ENCODE data around the gene STK11IP. TPM values are rescaled to one million over a fixed set of nuclear protein-coding genes. Genes with fewer than 3 reads are reported as not detected.
A peak's percentile ranks its signal among the peaks of the same experiment; 100 is the strongest.

The STK11IP gene
- total and polyA plus RNA-seq, 2 of the 13 experiments (the other 11 are each of a cell fraction or from before 2014, with no cell fraction given) = 12.8 to 24.0 TPM

DNA sequence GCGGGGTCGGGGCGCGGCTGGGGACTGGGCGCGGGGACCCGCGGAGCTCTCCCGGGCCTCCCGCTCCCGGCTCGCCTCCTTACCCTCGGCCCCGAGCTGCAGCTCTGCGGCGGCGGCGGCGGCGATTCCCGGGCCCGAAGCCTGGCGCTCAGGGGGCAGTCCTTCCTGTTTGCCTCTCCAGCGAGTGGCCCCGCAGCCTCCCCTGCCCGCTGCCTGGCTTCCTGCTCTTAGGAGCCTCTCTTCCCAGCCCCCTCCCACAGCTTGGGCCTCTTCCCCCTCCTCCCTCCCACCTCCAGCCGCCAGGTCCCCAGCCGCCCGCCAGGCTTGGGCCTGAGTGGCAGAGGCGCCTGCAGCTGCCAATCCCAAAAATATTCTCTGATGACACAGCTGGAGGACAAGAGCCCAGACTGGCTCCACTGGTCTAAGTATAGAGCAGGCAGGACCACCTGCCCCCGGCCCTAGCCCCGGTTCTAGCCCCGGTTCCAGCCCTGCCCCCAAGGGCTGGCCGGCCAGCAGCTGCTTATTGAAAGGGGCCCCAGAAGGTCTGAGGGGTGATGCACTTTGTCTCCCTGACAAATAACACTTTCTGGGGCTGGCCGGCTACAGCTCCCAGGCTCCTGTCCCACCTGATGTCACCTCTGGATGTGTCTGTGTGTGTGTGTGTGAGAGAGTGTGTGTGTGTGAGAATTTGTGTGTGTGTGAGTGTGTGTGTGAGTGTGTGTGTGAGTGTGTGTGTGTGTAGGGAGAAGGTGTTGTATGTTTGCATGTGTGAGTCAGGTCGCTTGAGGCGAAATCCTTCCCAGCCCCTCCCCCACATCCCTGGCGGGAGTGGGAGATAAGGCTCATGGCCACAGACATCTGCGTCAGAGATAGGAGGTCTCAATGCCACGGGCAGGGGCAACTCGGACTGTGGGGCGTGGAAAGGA, 26.1 kb upstream of the STK11IP start, which contains the start of gene OBSL1 (continued):
- TF ChIP-seq REST (IDR thresholded peaks at IDR 0.05; ENCODE audit: borderline replicate concordance in 1 of 2, low read depth in 1 of 2, low read length in 2 of 2) = peak in 1 of 2 experiments; percentile 52; a peak in 1 of 4 replicates
- no peak; the same call in 1 of the 2 replicates for TF ChIP-seq ZNF879 (CRISPR knock-in tag; IDR thresholded peaks at IDR 0.05)
- TF ChIP-seq ZBTB8A (CRISPR knock-in tag; IDR thresholded peaks at IDR 0.05; ENCODE audit: borderline replicate concordance, low read depth) = no peak
- 0 out of 2 replicates have a peak, but pooled peaks have one; percentile 72 for TF ChIP-seq ZNF235 (CRISPR knock-in tag; IDR thresholded peaks at IDR 0.05; ENCODE audit: borderline replicate concordance)
- no peak for TF ChIP-seq MYPOP (CRISPR knock-in tag; IDR thresholded peaks at IDR 0.05)
- TF ChIP-seq, protein P1, sequence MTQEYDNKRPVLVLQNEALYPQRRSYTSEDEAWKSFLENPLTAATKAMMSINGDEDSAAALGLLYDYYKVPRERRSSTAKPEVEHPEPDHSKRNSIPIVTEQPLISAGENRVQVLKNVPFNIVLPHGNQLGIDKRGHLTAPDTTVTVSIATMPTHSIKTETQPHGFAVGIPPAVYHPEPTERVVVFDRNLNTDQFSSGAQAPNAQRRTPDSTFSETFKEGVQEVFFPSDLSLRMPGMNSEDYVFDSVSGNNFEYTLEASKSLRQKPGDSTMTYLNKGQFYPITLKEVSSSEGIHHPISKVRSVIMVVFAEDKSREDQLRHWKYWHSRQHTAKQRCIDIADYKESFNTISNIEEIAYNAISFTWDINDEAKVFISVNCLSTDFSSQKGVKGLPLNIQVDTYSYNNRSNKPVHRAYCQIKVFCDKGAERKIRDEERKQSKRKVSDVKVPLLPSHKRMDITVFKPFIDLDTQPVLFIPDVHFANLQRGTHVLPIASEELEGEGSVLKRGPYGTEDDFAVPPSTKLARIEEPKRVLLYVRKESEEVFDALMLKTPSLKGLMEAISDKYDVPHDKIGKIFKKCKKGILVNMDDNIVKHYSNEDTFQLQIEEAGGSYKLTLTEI (CRISPR knock-in tag; conservative IDR thresholded peaks at IDR 0.05) = no peak
- peak; percentile 92 for TF ChIP-seq ZNF770 (CRISPR knock-in tag; IDR thresholded peaks at IDR 0.05)
- TF ChIP-seq SP5 (CRISPR knock-in tag; IDR thresholded peaks at IDR 0.05; ENCODE audit: borderline replicate concordance, low read depth) = peak; percentile 65
- no peak; the same call in 1 of the 2 replicates for TF ChIP-seq HES4 (CRISPR knock-in tag; IDR thresholded peaks at IDR 0.05; ENCODE audit: borderline replicate concordance)
- no peak for TF ChIP-seq NFIC (IDR thresholded peaks at IDR 0.05; ENCODE audit: low read length)
- 0 out of 2 replicates have a peak, but pooled peaks have one; percentile 17 for TF ChIP-seq SOX5 (CRISPR knock-in tag; IDR thresholded peaks at IDR 0.05; ENCODE audit: borderline replicate concordance)
- peak; percentile 30; the same call in 1 of the 2 replicates for TF ChIP-seq ZNF674 (CRISPR knock-in tag; IDR thresholded peaks at IDR 0.05; ENCODE audit: low read depth)
- TF ChIP-seq HDAC6 (IDR thresholded peaks at IDR 0.05; ENCODE audit: low read depth, low read length) = no peak
- TF ChIP-seq ATAD3A (CRISPR knock-in tag; IDR thresholded peaks at IDR 0.05) = no peak; the same call in 1 of the 2 replicates
- TF ChIP-seq RAD51 (IDR thresholded peaks at IDR 0.05; ENCODE audit: borderline replicate concordance) = no peak
- TF ChIP-seq MXD4 (CRISPR knock-in tag; IDR thresholded peaks at IDR 0.05) = no peak
- peak; percentile 77 for TF ChIP-seq ZBTB7B (CRISPR knock-in tag; IDR thresholded peaks at IDR 0.05)
- TF ChIP-seq GATA4 (IDR thresholded peaks at IDR 0.05; ENCODE audit: borderline replicate concordance, low read depth) = peak; percentile 84; the same call in 1 of the 2 replicates
- TF ChIP-seq, protein P2, sequence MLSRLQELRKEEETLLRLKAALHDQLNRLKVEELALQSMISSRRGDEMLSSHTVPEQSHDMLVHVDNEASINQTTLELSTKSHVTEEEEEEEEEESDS (CRISPR knock-in tag; IDR thresholded peaks at IDR 0.05; ENCODE audit: borderline replicate concordance) = 0 out of 2 replicates have a peak, but pooled peaks have one; percentile 40

Data from HepG2 (cell line).